ENCODE measurements around the gene IFRD1.
A peak's percentile ranks its signal among the peaks of the same experiment; 100 is the strongest.
"Not testable (repeated sequence)": the region's sequence is repeated elsewhere in the genome, so short reads cannot be mapped to it uniquely, and the experiment has no call there.

The IFRD1 gene

GRCh38 chr7:112492186-112492585, 41.9 kb downstream of the IFRD1 start:
- no peak for DNase-seq

GRCh38 chr7:112494656-112495055, 44.4 kb downstream of the IFRD1 start:
- DNase-seq = no peak

- DNase-seq = no peak
These were observed 45.0 kb downstream of the IFRD1 start for GRCh38 chr7:112495156-112495788.

- DNase-seq = peak; percentile 25 to 32
These were observed 45.7 kb downstream of the IFRD1 start for GRCh38 chr7:112495810-112496462.

GRCh38 chr7:112497481-112497880, 47.2 kb downstream of the IFRD1 start:
- DNase-seq = no peak

GRCh38 chr7:112500619-112501018, 50.4 kb downstream of the IFRD1 start:
- no peak for DNase-seq

- no peak for DNase-seq
These were observed 51.7 kb downstream of the IFRD1 start for GRCh38 chr7:112501801-112502503.

- no peak for DNase-seq
These were observed 52.4 kb downstream of the IFRD1 start for GRCh38 chr7:112502700-112503099.

- no peak for DNase-seq
These were observed 53.2 kb downstream of the IFRD1 start for GRCh38 chr7:112503361-112503972.

GRCh38 chr7:112504093-112504695, 53.9 kb downstream of the IFRD1 start:
- DNase-seq = no peak

GRCh38 chr7:112505495-112505894, 55.2 kb downstream of the IFRD1 start:
- DNase-seq = no peak

- DNase-seq = no peak
These were observed 58.1 kb downstream of the IFRD1 start for GRCh38 chr7:112508404-112508803.

GRCh38 chr7:112509402-112509801, 59.1 kb downstream of the IFRD1 start:
- no peak for DNase-seq

- DNase-seq = no peak
These were observed 59.9 kb downstream of the IFRD1 start for GRCh38 chr7:112510001-112510742.

GRCh38 chr7:112510743-112511110, 60.5 kb downstream of the IFRD1 start:
- no peak for DNase-seq

- no peak for DNase-seq
These were observed 61.4 kb downstream of the IFRD1 start for GRCh38 chr7:112511451-112512202.

GRCh38 chr7:112512451-112513210, 62.4 kb downstream of the IFRD1 start:
- DNase-seq = no peak

- DNase-seq = no peak
These were observed 65.7 kb downstream of the IFRD1 start for GRCh38 chr7:112515989-112516388.

GRCh38 chr7:112516418-112516817, 66.2 kb downstream of the IFRD1 start:
- DNase-seq = not testable (repeated sequence)

GRCh38 chr7:112517487-112517886, 67.2 kb downstream of the IFRD1 start:
- DNase-seq = no peak

GRCh38 chr7:112520787-112521186, 70.5 kb downstream of the IFRD1 start:
- no peak for DNase-seq
